ENCODE results near the gene WDR46. TPM values are rescaled to one million over a fixed set of nuclear protein-coding genes. Genes with fewer than 3 reads are reported as not detected.

The WDR46 gene
- total and polyA plus RNA-seq, 2 of the 8 experiments (the other 6 are each of a cell fraction or from before 2014, with no cell fraction given), result 69.7 to 91.0 TPM

- H3K27ac ChIP-seq (ENCODE audit: low read depth, low read length), result no peak overlapping the region
- no peak overlapping the region for H3K4me2 ChIP-seq (ENCODE audit: insufficient read depth in 1 of 2, low read depth in 2 of 2, low read length in 2 of 2)
- peaks cover 0 to 4% of the 10 kb centered on the region in 2 experiments for H4K20me1 ChIP-seq (replicated peaks in 1 of 2; ENCODE audit: control insufficient read depth in 1 of 2, insufficient read depth in 2 of 2, low read length in 2 of 2)
- H3K56ac ChIP-seq (replicated peaks; ENCODE audit: insufficient read length, low read depth, low read length), result no peak overlapping the region
- POLR2A ChIA-PET (ENCODE audit: partially characterized antibody), result interaction anchor here (0.7 to 1.3 kb wide), 3 partner anchors 25 to 35 kb away, joined by 3 to 5 read pairs (median 4); partner anchors contain the start of genes RPS18 and VPS52
- H3K9ac ChIP-seq (replicated peaks in 1 of 4; ENCODE audit: extremely low read depth in 1 of 4, low read depth in 3 of 4, low read length in 3 of 4), result no peak overlapping the region
- H3K23ac ChIP-seq (ENCODE audit: insufficient read length), result no peak overlapping the region
- H2BK5ac ChIP-seq (ENCODE audit: low read depth, low read length), result no peak overlapping the region
- no peak overlapping the region for H2BK12ac ChIP-seq (ENCODE audit: low read depth, low read length)
- no peak overlapping the region for H2AFZ ChIP-seq (ENCODE audit: low read length)
- no peak for FAIRE-seq
- no peak overlapping the region for H2BK120ac ChIP-seq (replicated peaks; ENCODE audit: low read depth, low read length)
- peaks cover 0 to 6% of the 10 kb centered on the region in 2 experiments; a peak in 2 of 4 replicates for H3K79me2 ChIP-seq (ENCODE audit: control insufficient read depth in 1 of 2, insufficient read depth in 2 of 2, low read length in 2 of 2)
- H3K79me1 ChIP-seq (ENCODE audit: low read depth, low read length), result 0 out of 2 replicates have a peak, but pooled peaks cover 3% of the 10 kb centered on the region
- H3K14ac ChIP-seq (ENCODE audit: insufficient read length), result no peak overlapping the region
- no peaks in the 10 kb centered on the region for H3K9me3 ChIP-seq (ENCODE audit: insufficient read depth in 2 of 2, low read depth in 1 of 2, low read length in 1 of 2)
- H4K5ac ChIP-seq (ENCODE audit: insufficient read length, low read depth, low read length), result no peak overlapping the region
- H2BK15ac ChIP-seq (ENCODE audit: low read length), result no peak overlapping the region
- no peaks in the 10 kb centered on the region; a peak in 2 of 8 replicates for H3K36me3 ChIP-seq (ENCODE audit: control insufficient read depth in 2 of 4, insufficient read depth in 4 of 4, low read length in 3 of 4)
- TF ChIP-seq EP300 (IDR thresholded peaks at IDR 0.05; ENCODE audit: borderline replicate concordance in 1 of 2, low read depth in 2 of 2, low read length in 2 of 2), result no peak
- TF ChIP-seq YY1 (IDR thresholded peaks at IDR 0.05; ENCODE audit: low read depth, low read length), result no peak
- TF ChIP-seq ASH2L (IDR thresholded peaks at IDR 0.05; ENCODE audit: low read length), result no peak
- TF ChIP-seq KDM1A (IDR thresholded peaks at IDR 0.05; ENCODE audit: borderline replicate concordance, low read length), result no peak
- TF ChIP-seq HDAC2 (IDR thresholded peaks at IDR 0.05; ENCODE audit: borderline replicate concordance in 1 of 2, low read depth in 2 of 2, low read length in 2 of 2), result no peak
- TF ChIP-seq SP1 (IDR thresholded peaks at IDR 0.05; ENCODE audit: low read depth, low read length), result no peak
- no peak for TF ChIP-seq HDAC6 (IDR thresholded peaks at IDR 0.05; ENCODE audit: low read depth, low read length)
- TF ChIP-seq POLR2A (IDR thresholded peaks at IDR 0.05; ENCODE audit: control extremely low read depth in 1 of 2, low read depth in 2 of 2, low read length in 2 of 2), result no peak
- no peak for TF ChIP-seq CREB1 (IDR thresholded peaks at IDR 0.05)
- TF ChIP-seq CHD2 (IDR thresholded peaks at IDR 0.05; ENCODE audit: low read length), result no peak
- H4K91ac ChIP-seq (replicated peaks; ENCODE audit: insufficient read length, low read length), result no peak overlapping the region
- no peaks in the 10 kb centered on the region for H3K23me2 ChIP-seq (ENCODE audit: low read depth, low read length)
- no peak overlapping the region for H3K18ac ChIP-seq (ENCODE audit: extremely low read depth, low read length)
- H3K4me3 ChIP-seq (ENCODE audit: extremely low read depth in 1 of 4, insufficient read depth in 2 of 4, low read depth in 3 of 4, low read length in 4 of 4), result no peak overlapping the region
- CTCF ChIA-PET (ENCODE audit: partially characterized antibody), result no interaction called here
- no peak overlapping the region for H4K8ac ChIP-seq (ENCODE audit: extremely low read depth, insufficient read depth, low read length)
- no peak overlapping the region for H3K4ac ChIP-seq (replicated peaks; ENCODE audit: insufficient read length, low read depth, low read length)
- H2BK20ac ChIP-seq (ENCODE audit: low read length), result no peak overlapping the region
- H3K4me1 ChIP-seq (replicated peaks in 1 of 4; ENCODE audit: control insufficient read depth in 3 of 4, insufficient read depth in 4 of 4, low read length in 3 of 4), result no peaks in the 10 kb centered on the region
- 91% methylated on average over 4 of the region's 4 CpGs; no CpG with 5 or more reads in 1 of the 2 experiments for WGBS, 2 experiments (ENCODE audit: extremely low coverage in 1 of 2, insufficient coverage in 1 of 2, insufficient read length in 1 of 2, insufficient replicate concordance in 2 of 2, low coverage in 1 of 2, low lambda C conversion rate in 2 of 2, missing lambda C conversion rate in 1 of 2)
- H3K27me3 ChIP-seq (replicated peaks in 1 of 4; ENCODE audit: control insufficient read depth in 3 of 4, extremely low read depth in 1 of 4, insufficient read depth in 3 of 4, low read length in 3 of 4), result no peaks in the 10 kb centered on the region
- DNase-seq (ENCODE audit: low read depth in 1 of 2, low spot score in 2 of 2), result no peak
- no peak overlapping the region for H2AK5ac ChIP-seq (ENCODE audit: low read depth, low read length)
Observed at GRCh38 chr6:33306356-33306755, 17.3 kb upstream of the WDR46 start.
